ENCODE data around the gene HIP1R. TPM values are rescaled to one million over a fixed set of nuclear protein-coding genes. Genes with fewer than 3 reads are reported as not detected.

The HIP1R gene
- total and polyA plus RNA-seq, 2 experiments from 2014 or later, result 8.0 to 22.1 TPM

DNA sequence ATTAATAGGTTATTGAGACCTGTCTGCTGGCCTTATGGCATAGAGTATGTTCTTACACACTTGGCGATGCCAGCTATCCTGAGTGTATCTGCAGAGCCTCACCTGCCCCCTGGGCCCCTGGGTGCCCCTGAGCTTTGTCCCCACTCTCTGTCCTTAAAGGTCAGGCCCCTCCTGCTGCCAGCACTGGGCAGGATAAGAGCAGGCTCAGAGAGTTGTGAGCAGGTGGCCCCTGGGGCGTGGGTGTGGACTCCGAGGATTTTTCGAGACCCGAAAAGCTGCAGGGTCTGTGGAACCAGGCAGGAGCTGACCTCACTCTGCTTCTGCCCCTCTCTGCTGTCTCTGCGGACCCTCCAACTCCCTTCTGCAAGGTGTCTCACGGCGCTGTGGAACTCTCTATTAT is 8.2 kb downstream of the HIP1R start:
- no peaks in the 10 kb centered on the region for H3F3A ChIP-seq (replicated peaks; ENCODE audit: low read depth)
- Mint-ChIP-seq H3K27ac (no peak overlapping the region), H3K36me3 (ENCODE audit: low read depth) (no peaks in the 10 kb centered on the region), H3K4me3 (no peak overlapping the region), H3K9me3 (no peaks in the 10 kb centered on the region), H3K27me3 (ENCODE audit: insufficient read depth, low read depth, poor library complexity) (peaks cover 23% of the 10 kb centered on the region), H3K4me1 (peaks cover 17% of the 10 kb centered on the region)
- TF ChIP-seq JUNB (IDR thresholded peaks at IDR 0.05; ENCODE audit: unreplicated experiment) (no peak), POLR2AphosphoS5 (IDR thresholded peaks at IDR 0.05; ENCODE audit: low read depth) (no peak), CREB1 (CRISPR knock-in tag; IDR thresholded peaks at IDR 0.05; ENCODE audit: low read depth) (no peak), EZH2phosphoT487 (IDR thresholded peaks at IDR 0.05; ENCODE audit: unreplicated experiment) (no peak)
- TF ChIP-seq, protein P1, sequence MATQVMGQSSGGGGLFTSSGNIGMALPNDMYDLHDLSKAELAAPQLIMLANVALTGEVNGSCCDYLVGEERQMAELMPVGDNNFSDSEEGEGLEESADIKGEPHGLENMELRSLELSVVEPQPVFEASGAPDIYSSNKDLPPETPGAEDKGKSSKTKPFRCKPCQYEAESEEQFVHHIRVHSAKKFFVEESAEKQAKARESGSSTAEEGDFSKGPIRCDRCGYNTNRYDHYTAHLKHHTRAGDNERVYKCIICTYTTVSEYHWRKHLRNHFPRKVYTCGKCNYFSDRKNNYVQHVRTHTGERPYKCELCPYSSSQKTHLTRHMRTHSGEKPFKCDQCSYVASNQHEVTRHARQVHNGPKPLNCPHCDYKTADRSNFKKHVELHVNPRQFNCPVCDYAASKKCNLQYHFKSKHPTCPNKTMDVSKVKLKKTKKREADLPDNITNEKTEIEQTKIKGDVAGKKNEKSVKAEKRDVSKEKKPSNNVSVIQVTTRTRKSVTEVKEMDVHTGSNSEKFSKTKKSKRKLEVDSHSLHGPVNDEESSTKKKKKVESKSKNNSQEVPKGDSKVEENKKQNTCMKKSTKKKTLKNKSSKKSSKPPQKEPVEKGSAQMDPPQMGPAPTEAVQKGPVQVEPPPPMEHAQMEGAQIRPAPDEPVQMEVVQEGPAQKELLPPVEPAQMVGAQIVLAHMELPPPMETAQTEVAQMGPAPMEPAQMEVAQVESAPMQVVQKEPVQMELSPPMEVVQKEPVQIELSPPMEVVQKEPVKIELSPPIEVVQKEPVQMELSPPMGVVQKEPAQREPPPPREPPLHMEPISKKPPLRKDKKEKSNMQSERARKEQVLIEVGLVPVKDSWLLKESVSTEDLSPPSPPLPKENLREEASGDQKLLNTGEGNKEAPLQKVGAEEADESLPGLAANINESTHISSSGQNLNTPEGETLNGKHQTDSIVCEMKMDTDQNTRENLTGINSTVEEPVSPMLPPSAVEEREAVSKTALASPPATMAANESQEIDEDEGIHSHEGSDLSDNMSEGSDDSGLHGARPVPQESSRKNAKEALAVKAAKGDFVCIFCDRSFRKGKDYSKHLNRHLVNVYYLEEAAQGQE (IDR thresholded peaks at IDR 0.05; ENCODE audit: unreplicated experiment), result no peak
- TF ChIP-seq, protein P2, sequence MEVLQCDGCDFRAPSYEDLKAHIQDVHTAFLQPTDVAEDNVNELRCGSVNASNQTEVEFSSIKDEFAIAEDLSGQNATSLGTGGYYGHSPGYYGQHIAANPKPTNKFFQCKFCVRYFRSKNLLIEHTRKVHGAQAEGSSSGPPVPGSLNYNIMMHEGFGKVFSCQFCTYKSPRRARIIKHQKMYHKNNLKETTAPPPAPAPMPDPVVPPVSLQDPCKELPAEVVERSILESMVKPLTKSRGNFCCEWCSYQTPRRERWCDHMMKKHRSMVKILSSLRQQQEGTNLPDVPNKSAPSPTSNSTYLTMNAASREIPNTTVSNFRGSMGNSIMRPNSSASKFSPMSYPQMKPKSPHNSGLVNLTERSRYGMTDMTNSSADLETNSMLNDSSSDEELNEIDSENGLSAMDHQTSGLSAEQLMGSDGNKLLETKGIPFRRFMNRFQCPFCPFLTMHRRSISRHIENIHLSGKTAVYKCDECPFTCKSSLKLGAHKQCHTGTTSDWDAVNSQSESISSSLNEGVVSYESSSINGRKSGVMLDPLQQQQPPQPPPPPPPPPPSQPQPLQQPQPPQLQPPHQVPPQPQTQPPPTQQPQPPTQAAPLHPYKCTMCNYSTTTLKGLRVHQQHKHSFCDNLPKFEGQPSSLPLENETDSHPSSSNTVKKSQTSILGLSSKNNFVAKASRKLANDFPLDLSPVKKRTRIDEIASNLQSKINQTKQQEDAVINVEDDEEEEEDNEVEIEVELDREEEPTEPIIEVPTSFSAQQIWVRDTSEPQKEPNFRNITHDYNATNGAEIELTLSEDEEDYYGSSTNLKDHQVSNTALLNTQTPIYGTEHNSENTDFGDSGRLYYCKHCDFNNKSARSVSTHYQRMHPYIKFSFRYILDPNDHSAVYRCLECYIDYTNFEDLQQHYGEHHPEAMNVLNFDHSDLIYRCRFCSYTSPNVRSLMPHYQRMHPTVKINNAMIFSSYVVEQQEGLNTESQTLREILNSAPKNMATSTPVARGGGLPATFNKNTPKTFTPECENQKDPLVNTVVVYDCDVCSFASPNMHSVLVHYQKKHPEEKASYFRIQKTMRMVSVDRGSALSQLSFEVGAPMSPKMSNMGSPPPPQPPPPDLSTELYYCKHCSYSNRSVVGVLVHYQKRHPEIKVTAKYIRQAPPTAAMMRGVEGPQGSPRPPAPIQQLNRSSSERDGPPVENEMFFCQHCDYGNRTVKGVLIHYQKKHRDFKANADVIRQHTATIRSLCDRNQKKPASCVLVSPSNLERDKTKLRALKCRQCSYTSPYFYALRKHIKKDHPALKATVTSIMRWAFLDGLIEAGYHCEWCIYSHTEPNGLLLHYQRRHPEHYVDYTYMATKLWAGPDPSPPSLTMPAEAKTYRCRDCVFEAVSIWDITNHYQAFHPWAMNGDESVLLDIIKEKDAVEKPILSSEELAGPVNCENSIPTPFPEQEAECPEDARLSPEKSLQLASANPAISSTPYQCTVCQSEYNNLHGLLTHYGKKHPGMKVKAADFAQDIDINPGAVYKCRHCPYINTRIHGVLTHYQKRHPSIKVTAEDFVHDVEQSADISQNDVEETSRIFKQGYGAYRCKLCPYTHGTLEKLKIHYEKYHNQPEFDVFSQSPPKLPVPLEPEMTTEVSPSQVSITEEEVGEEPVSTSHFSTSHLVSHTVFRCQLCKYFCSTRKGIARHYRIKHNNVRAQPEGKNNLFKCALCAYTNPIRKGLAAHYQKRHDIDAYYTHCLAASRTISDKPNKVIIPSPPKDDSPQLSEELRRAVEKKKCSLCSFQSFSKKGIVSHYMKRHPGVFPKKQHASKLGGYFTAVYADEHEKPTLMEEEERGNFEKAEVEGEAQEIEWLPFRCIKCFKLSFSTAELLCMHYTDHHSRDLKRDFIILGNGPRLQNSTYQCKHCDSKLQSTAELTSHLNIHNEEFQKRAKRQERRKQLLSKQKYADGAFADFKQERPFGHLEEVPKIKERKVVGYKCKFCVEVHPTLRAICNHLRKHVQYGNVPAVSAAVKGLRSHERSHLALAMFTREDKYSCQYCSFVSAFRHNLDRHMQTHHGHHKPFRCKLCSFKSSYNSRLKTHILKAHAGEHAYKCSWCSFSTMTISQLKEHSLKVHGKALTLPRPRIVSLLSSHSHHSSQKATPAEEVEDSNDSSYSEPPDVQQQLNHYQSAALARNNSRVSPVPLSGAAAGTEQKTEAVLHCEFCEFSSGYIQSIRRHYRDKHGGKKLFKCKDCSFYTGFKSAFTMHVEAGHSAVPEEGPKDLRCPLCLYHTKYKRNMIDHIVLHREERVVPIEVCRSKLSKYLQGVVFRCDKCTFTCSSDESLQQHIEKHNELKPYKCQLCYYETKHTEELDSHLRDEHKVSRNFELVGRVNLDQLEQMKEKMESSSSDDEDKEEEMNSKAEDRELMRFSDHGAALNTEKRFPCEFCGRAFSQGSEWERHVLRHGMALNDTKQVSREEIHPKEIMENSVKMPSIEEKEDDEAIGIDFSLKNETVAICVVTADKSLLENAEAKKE (CRISPR knock-in tag; IDR thresholded peaks at IDR 0.05), result no peak
- H2AFZ ChIP-seq, result no peak overlapping the region
- H3K36me3 ChIP-seq (ENCODE audit: insufficient read depth), result no peaks in the 10 kb centered on the region
- H3K79me2 ChIP-seq (replicated peaks; ENCODE audit: insufficient read depth), result peaks cover under 1% of the 10 kb centered on the region; the same call in 1 of the 2 replicates
- ATAC-seq, result no peak
- no peak overlapping the region for H3K4me2 ChIP-seq
- peaks cover 7% of the 10 kb centered on the region; the same call in 1 of the 2 replicates for H3K4me1 ChIP-seq (ENCODE audit: insufficient read depth)
- 0 out of 2 replicates have a peak, but pooled peaks cover 4% of the 10 kb centered on the region for H3K27me3 ChIP-seq (ENCODE audit: insufficient read depth)
- no peaks in the 10 kb centered on the region for H3K9me2 ChIP-seq (ENCODE audit: insufficient read depth)
- H4K20me1 ChIP-seq (replicated peaks; ENCODE audit: insufficient read depth), result peaks cover 7% of the 10 kb centered on the region
- no peak overlapping the region for H3K27ac ChIP-seq (ENCODE audit: low read depth)
- H3K4me3 ChIP-seq, result no peak overlapping the region
- DNase-seq (ENCODE audit: low spot score), result no peak

Measured in GM23338 (cell line).